GM12878 (cell line): ENCODE measurements around the gene SCN4A. TPM values are rescaled to one million over a fixed set of nuclear protein-coding genes. Genes with fewer than 3 reads are reported as not detected.

Experiments
- ATAC-seq: fragments of 200-7000 bp; cut with Tn5 transposase; 3 replicates; pipeline ENCODE4 v1.9.1; 2020; ENCODE audit warnings: mild to moderate bottlenecking, moderate library complexity
- BruUV-seq: library from RNA; stranded (reverse); fragments of 400-500 nt; replicated peaks from 2 replicates; lab custom pipeline; 2021; lab: Mats Ljungman, UMichigan
- CTCF ChIA-PET: fragments of 300-600 bp; sonication (Branson Sonifier 250); formaldehyde crosslinking; extraction: SDS; loops from one replicate; lab custom pipeline; 2021; ENCODE audit warnings: inconsistent platforms; lab: Yijun Ruan, JAX
- POLR2A ChIA-PET: fragments of 350-600 bp; formaldehyde crosslinking; extraction: SDS; loops from one replicate; lab custom pipeline; 2021; ENCODE audit warnings: inconsistent platforms; lab: Charles Lee
- RAD21 ChIA-PET: fragments of 300-600 bp; sonication (Branson Sonifier 250); formaldehyde crosslinking; loops from one replicate; lab custom pipeline; 2023; ENCODE audit warnings: antibody characterized with exemption; ENCODE audit not compliant: unreplicated experiment; lab: Charles Lee
- SMC1A ChIA-PET: fragments of 300-600 bp; sonication (Branson Sonifier 250); formaldehyde crosslinking; loops from one replicate; lab custom pipeline; 2023; ENCODE audit not compliant: unreplicated experiment, uncharacterized antibody; lab: Charles Lee
- DNase-seq: peaks from one replicate; pipeline ENCODE4 v3.0.0-alpha.2; 2011; ENCODE audit warnings: low read depth, low spot score
- FAIRE-seq: peaks from 3 replicates; lab custom pipeline; 2011; peaks lifted over from hg19 to GRCh38; lab: Jason Lieb, UNC
- H2AFZ ChIP-seq: 2 replicates; pipeline ENCODE4 v1.6.0; 2011; ENCODE audit warnings: low read depth, low read length, control low read depth; ENCODE audit not compliant: control insufficient read depth
- H3K27ac ChIP-seq: 2 replicates; pipeline ENCODE4 v1.5.1; 2011; ENCODE audit warnings: control low read depth; ENCODE audit not compliant: control insufficient read depth, insufficient read depth
- H3K27me3 ChIP-seq, 2 experiments: replicated peaks in 1 of 2; 2 replicates each; pipeline versions ENCODE4 v1.6.0 to v1.6.1; 2011; ENCODE audit warnings: low read length in 1 of 2; ENCODE audit not compliant: control insufficient read depth in 2 of 2, insufficient read depth in 2 of 2
- H3K36me3 ChIP-seq, 2 experiments: 2 replicates each; pipeline ENCODE4 v1.5.1; 2011; ENCODE audit warnings: low read length in 1 of 2; ENCODE audit not compliant: control insufficient read depth in 2 of 2, insufficient read depth in 2 of 2
- H3K4me1 ChIP-seq: 2 replicates; pipeline ENCODE4 v1.6.1; 2011; ENCODE audit warnings: mild to moderate bottlenecking, low read length, moderate library complexity, mixed read lengths; ENCODE audit not compliant: control insufficient read depth, insufficient read depth
- H3K4me2 ChIP-seq: 2 replicates; pipeline ENCODE4 v1.6.0; 2011; ENCODE audit warnings: control low read depth; ENCODE audit not compliant: control insufficient read depth, insufficient read depth
- H3K4me3 ChIP-seq: fragments of 200-600 bp; sonication (generic); 2 replicates; pipeline ENCODE4 v1.5.1; 2016
- H3K79me2 ChIP-seq: 2 replicates; pipeline ENCODE4 v1.6.0; 2011; ENCODE audit warnings: low read length; ENCODE audit not compliant: control insufficient read depth, insufficient read depth
- H3K9ac ChIP-seq: 2 replicates; pipeline ENCODE4 v1.8.0; 2011; ENCODE audit warnings: low read length, control low read depth, mixed read lengths; ENCODE audit not compliant: control insufficient read depth, insufficient read depth
- H3K9me3 ChIP-seq: replicated peaks from 3 replicates; pipeline ENCODE4 v1.5.1; 2011; ENCODE audit warnings: mild to moderate bottlenecking, low read length; ENCODE audit not compliant: control insufficient read depth, insufficient read depth
- H4K20me1 ChIP-seq: 2 replicates; pipeline ENCODE4 v1.6.0; 2011; ENCODE audit not compliant: control insufficient read depth, insufficient read depth
- BMI1 ChIP-seq: fragments of 450-650 bp; IDR thresholded peaks from 2 replicates; pipeline ENCODE4 v1.6.1; 2016; ENCODE audit warnings: mild to moderate bottlenecking, moderate library complexity, borderline replicate concordance
- BRCA1 ChIP-seq: IDR thresholded peaks from 2 replicates; pipeline ENCODE4 v1.6.1; 2011; ENCODE audit warnings: low read depth, low read length, improper control_type of control experiment
- CHD1 ChIP-seq: IDR thresholded peaks from 2 replicates; pipeline ENCODE4 v1.6.1; 2012; ENCODE audit warnings: low read depth, low read length, improper control_type of control experiment
- HDAC2 ChIP-seq: fragments of 200-600 bp; sonication (generic); IDR thresholded peaks from 2 replicates; pipeline ENCODE4 v1.6.1; 2017
- MEF2B ChIP-seq: fragments of 450-650 bp; IDR thresholded peaks from 2 replicates; pipeline ENCODE4 v1.6.1; 2018; ENCODE audit warnings: mild to moderate bottlenecking, moderate library complexity; ENCODE audit not compliant: partially characterized antibody, poor library complexity, severe bottlenecking
- MLLT1 ChIP-seq: fragments of 450-650 bp; IDR thresholded peaks from 2 replicates; pipeline ENCODE4 v1.6.1; 2016; ENCODE audit warnings: mild to moderate bottlenecking
- POU2F2 ChIP-seq: IDR thresholded peaks from 3 replicates; pipeline ENCODE4 v1.6.1; 2011; ENCODE audit warnings: low read depth, mild to moderate bottlenecking, low read length, borderline replicate concordance
- ZNF24 ChIP-seq: fragments of 450-650 bp; IDR thresholded peaks from 2 replicates; pipeline ENCODE4 v1.6.1; 2017; ENCODE audit warnings: antibody characterized with exemption, mild to moderate bottlenecking
- WGBS: methylation state at CpG from one replicate; pipeline ENCODE4 v1.1.6; 2016; ENCODE audit warnings: low lambda C conversion rate; ENCODE audit not compliant: insufficient replicate concordance, insufficient coverage; ENCODE audit errors: missing lambda C conversion rate; 5-methylcytosine and 5-hydroxymethylcytosine counted together
- in situ Hi-C: fragments of 300-500 bp; cut with MboI; formaldehyde crosslinking; loops from 9 replicates; pipeline ENCODE4 v1.14.3; 2018; ENCODE audit warnings: mixed read lengths
- intact Hi-C: fragments of 100-400 bp; cut with micrococcal nuclease; formaldehyde crosslinking; loops from one replicate; pipeline ENCODE4 v1.14.2; 2022; ENCODE audit not compliant: unreplicated experiment
- polyA plus RNA-seq, 11 experiments: library from polyadenylated mRNA; depleted of rRNA in 4 of 11; unstranded in 6 of 11; stranded (reverse) in 5 of 11; fragments of >200 nt; fragmentation: Nextera tagmentation in 4 of 11; fragmentation: Illumina TruSeq in 1 of 11; extraction: Ambion mirVana in 4 of 11; extraction: Trizol in 1 of 11; gene quantifications; 1 replicate in 1 of 11; 2 replicates in 10 of 11; pipeline versions ENCODE4 v1.2.1 to v1.2.3, GENCODE V29; 2011 to 2016; ENCODE audit warnings: inconsistent platforms in 2 of 11, missing spikeins in 2 of 11, low read depth in 1 of 11
- total RNA-seq, 4 experiments: library from RNA; depleted of rRNA in 3 of 4; stranded (reverse); fragments of >200 nt in 3 of 4; fragmentation: Illumina TruSeq in 1 of 4; extraction: Trizol in 1 of 4; gene quantifications; 2 replicates each; pipeline versions ENCODE4 v1.2.1 to v1.2.3, GENCODE V29; 2013 to 2021

SCN4A gene
- total and polyA plus RNA-seq, 10 of the 15 experiments (the other 5 are each of a cell fraction or from before 2014, with no cell fraction given), result under 0.01 to 0.15 (median 0.07) TPM; not detected in 4

- DNase-seq (no peak), ATAC-seq (no peak), FAIRE-seq (no peak)
- SMC1A ChIA-PET, result no interaction called here
- H3K4me3 ChIP-seq, result no peak overlapping the region
- CTCF ChIA-PET, result no interaction called here
- in situ Hi-C loops, result no loop called here
- no peak for TF ChIP-seq BMI1
- TF ChIP-seq CHD1, result no peak
- TF ChIP-seq MLLT1, result 0 out of 2 replicates have a peak, but pooled peaks have one; percentile 47
- no peak for TF ChIP-seq POU2F2
- no peak for TF ChIP-seq HDAC2
- TF ChIP-seq MEF2B, result no peak
- TF ChIP-seq BRCA1, result no peak
- TF ChIP-seq ZNF24, result no peak
- no peaks in the 10 kb centered on the region for H3K36me3 ChIP-seq
- WGBS, result 51% methylated on average over 6 of the region's 6 CpGs
- H2AFZ ChIP-seq, result no peak overlapping the region
- no peaks in the 10 kb centered on the region for H3K79me2 ChIP-seq
- H3K4me2 ChIP-seq, result no peak overlapping the region
- no TSS peak for BruUV-seq
- no peaks in the 10 kb centered on the region; the same call in 2 of the 3 replicates for H3K9me3 ChIP-seq
- RAD21 ChIA-PET, result no interaction called here
- H3K9ac ChIP-seq, result no peak overlapping the region
- no peak overlapping the region for H3K27ac ChIP-seq
- H4K20me1 ChIP-seq, result no peaks in the 10 kb centered on the region
- peaks cover 0 to 2% of the 10 kb centered on the region in 2 experiments; a peak in 1 of 4 replicates for H3K27me3 ChIP-seq
- POLR2A ChIA-PET, result no interaction called here
- intact Hi-C loops, result no loop called here
- H3K4me1 ChIP-seq, result no peaks in the 10 kb centered on the region
These were observed 529 bp upstream of the SCN4A start for GRCh38 chr17:63973247-63973646.
